HG03175 (cell line): ENCODE data around the gene ACBD3.

Source experiments
- ATAC-seq: cut with Tn5 transposase; IDR thresholded peaks from one replicate; pipeline ENCODE4 v1.9.1; 2021; ENCODE audit warnings: mild to moderate bottlenecking, moderate library complexity; ENCODE audit not compliant: unreplicated experiment

The ACBD3 gene

DNA sequence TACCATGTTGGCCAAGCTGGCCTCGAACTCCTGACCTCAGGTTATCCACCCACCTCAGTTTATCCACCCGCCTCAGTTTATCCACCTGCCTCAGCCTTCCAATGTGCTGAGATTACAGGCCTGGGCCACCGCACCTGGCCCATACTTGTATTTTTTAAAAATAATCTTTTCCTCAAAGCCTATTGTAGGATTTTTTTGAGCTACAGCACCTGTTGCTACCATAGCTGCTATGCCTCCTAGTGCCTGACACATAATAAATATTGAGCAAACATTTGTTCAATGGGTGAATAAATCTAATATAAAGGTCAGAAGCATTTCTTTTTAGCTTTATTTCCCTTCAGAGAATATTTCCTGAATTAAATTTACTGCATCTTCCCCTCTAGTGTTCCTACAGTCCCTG lies 15.7 kb upstream of the ACBD3 start:
- ATAC-seq, result no peak

DNA sequence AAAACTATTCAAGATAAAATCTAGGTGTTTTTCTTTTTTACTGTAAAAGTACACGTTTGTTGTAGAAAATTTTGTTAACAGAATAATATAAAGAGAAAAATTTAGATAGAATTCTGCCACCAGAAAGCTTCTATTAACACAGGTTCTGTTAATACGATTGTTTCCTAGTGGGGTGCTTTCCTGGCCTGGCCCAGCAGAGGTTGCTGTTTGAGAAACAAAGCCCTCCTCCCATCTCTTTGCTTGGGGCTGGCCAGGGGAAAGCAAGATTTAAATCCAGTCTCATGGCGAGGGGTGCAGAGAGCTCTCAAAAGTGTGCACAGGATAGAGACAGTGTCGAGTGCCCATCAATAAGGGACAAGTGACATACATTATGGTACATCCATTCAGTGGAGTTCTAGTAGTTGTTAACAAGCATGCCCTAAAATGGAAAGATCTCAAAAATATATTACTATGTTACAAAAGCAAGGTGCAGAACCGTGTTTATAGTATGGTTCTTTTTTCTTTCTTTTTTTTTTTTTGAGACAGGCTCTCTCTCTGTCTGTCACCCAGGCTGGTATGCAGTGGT lies 14.6 kb upstream of the ACBD3 start:
- ATAC-seq, result no peak

DNA sequence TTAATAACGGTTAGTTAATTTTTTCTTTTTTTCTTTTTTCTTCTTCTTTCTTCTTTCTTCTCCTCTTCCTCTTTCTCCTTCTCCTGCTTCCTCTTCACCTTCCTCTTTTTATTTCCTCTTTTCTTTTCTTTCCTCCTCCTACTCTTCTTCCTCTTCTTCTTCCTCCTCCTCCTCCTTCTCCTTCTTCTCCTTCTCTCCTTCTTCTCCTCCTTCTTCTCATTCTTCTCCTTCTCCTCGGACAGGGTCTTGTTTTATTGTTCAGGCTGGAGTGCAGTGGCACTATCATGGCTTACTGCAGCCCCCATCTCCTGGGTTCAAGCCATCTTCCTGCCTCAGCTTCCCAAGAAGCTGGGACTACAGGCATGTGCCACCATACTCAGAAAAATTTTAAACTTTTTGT lies 13.4 kb upstream of the ACBD3 start:
- ATAC-seq, result no peak

DNA sequence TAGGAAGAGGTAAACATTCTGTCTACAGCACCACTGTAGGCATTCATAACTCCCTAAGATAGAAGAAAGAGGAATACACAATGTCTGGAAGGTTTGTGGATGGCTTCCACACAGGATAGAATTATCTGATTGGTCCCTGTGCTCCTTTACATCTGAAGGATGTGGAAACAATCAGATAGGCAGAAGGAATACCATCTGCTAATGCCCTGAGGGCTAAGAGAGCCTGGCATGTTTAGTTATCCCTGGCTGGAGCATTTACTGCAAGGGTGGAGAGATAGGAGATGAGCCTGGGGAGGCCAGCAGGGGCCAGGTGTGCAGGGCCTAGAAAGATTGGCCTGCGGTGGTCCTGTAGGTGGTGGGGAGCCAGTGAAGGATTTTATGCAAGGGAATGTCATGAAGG lies 8.6 kb upstream of the ACBD3 start:
- ATAC-seq, result no peak

DNA sequence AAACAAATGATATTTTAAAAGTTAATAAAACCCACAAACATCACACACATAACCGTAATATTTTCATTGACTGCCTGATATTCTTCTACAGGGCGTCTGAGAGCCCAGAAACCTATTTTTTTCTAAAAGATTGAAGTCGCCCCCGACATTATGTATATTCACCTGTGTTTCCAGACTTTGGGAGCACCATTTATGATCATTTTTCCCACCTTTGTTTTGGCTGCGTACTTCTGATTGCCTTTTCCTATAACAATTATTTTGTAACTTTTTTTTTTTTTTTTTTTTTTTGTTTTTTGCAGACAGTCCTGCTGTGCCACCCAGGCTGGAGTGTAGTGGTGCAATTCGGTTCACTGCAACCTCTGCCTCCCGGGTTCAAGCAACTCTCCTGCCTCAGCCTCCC lies 839 bp upstream of the ACBD3 start:
- ATAC-seq, result no peak

DNA sequence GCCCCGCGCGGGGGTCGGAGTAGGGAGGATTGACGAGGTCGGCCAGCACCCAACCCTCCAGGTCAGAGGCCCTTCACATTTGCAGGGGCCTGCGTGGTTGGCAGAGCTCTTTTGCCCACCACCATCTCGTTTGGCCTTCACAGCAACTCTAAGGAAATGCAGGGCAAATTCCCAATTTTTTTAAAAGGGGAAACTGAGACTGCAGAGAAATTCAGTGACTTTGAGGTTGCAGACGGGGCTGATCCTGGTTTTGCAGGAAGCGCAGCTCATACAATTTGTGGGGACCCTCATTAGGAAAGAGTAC lies 430 bp upstream of the ACBD3 start:
- no peak for ATAC-seq

DNA sequence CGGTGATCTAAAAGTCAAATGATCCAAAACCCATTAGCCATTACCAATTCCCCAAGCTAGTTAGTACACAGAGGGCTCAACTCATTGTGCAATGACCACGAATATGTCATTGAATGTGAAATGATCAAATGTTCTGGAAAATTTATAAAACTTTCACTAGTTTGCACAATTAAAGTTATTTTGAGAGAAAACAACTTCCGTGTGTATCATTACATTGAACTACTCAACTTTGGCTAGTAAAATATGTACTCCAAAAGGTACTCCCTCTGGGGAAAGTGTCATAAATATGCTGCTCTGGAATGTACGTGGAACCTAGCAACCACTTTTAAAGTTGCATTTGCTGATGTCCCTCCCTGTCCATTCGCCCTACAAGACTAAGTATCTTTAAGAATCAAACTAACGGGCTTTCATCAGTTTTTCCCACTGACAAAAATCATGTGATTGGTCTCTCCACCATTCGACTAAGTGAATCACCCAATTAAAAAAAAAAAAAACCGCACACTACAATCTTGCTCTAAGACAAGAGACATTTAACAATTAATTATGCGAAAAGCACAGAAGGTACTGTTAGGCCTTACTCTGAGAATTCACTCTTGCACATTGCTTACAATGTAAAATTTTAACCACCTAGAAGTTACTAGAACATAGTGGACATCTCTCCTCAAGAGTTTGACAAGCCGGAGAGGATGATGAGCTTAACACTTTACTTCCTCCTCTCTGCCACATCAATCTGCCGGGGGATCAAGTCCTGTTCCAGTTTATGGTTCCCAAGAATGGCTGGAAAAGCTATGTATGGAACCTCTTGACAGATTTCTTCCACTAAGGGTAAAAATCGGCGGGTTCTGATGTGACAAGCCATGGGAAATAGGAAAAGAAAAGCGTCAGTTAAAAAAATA lies 1.2 kb downstream of the ACBD3 start:
- no peak for ATAC-seq

DNA sequence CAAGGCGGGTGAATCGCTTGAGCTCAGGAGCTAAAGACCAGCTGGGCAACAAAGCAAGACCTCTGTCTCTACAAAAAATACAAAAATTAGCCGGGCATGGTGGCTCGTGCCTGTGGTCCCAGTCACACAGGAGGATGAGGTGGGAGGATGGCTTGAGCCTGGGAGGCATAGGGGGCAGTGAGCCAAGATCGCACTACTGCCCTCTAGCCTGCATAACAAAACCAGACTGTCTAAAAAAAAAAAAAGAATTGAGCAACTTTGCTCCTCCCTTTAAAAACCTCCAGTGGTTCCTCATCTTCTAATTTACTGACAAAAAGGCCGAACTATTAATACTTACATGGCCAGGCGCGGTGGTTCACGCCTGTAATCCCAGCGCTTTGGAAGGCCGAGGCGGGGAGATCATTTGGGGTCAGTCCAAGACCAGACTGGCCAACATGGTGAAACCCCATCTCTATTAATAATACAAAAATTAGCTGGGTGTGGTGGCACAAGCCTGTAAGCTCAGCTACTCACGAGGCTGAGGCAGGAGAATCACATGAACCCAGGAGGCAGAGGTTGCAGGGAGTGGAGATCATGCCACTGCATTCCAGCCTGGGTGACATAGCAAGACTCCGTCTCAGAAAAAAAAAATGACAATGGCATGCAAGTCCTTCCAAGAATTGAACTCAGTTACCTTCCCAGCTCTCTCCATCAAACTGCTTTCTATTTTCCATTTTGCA lies 4.4 kb downstream of the ACBD3 start:
- no peak for ATAC-seq

DNA sequence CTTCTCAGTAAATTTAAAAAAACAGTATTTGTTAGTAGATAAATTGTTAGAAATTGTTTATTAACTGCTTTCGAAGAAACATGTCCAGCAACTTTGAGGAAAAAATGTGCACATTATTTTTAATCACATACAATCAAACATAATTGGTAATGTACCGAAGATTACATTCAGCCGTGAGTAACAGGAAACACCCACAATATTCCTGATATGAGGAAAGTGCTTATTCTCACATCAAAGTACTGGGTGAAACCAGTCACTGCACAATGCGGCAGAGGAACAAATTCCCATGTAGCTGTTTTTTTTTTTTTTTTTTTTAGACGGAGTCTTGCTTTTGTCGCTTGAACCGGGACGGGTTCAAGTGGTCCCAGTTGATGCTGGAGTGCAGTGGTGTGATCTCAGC lies 9.7 kb downstream of the ACBD3 start:
- ATAC-seq, result no peak

DNA sequence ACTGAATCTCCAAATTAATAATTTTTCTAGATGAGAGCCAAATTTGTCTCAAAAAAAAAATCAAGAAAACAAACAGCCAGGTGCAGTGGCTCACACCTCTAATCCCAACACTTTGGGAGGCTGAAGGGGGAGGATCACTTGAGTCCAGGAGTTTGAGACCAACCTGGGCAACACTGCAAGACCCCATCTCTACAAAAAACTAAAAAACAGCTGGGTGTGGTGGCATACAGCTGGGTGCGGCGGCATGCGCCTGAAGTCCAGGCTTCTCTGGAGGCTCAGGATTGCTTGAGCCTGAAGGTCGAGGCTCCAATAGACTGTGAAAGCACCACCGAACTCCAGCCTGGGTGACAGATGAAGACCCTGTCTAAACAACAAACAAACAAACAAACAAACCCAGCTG lies 14.0 kb downstream of the ACBD3 start:
- ATAC-seq, result no peak

DNA sequence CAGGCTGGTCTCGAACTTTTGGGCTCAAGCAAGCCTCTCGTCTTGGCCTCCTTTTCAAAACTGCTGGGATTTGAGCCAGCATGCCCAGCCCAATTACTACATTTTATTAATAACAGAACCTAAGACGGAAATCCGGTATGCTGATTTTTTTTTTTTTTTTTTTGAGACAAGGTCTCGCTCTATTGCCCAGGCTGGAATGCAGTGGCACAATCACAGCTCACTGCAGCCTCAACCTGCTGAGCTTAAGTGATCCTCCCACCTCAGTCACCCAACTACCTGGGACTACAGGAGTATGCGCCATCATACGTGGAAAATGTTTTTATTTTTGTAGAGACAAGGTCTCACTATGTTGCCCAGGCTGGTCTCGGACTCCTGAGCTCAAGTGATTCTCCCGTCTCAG lies 20.2 kb downstream of the ACBD3 start:
- ATAC-seq, result no peak

DNA sequence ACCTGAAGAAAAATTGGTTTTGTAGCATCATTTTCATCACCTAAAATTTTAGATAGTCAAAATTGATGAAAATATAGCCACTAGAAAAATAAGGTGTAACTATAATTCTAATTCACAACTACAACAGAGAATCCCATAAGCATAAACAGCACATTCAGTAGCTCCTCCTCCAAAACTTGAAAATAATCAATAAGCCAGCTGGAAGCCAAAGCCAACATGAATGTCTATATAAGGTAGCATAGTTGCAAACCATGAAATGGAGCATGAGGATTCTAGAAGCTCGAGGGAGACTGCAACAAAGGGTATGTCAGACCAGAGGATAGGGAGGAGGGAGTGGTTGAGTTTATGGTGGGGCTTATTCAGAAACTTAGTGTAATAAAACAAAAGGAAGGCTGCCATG lies 22.4 kb downstream of the ACBD3 start:
- ATAC-seq, result no peak

DNA sequence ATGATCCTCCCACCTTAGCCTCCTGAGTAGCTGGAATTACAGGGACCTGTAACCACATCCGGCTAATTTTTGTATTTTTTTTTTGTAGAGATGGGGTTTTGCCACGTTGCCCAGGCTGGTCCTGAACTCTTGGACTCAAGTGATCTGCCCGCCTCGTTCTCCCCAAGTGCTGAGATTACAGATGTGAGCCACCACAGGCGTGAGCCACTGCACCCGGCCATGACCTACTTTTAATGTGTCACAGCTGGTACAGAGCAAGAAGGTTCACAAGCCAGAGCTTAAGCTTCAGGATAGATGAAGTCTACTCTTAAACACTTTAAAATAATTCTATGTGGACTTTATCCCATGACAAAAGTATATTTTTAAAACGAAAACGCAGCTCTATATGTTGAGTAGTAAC lies 23.6 kb downstream of the ACBD3 start:
- no peak for ATAC-seq

DNA sequence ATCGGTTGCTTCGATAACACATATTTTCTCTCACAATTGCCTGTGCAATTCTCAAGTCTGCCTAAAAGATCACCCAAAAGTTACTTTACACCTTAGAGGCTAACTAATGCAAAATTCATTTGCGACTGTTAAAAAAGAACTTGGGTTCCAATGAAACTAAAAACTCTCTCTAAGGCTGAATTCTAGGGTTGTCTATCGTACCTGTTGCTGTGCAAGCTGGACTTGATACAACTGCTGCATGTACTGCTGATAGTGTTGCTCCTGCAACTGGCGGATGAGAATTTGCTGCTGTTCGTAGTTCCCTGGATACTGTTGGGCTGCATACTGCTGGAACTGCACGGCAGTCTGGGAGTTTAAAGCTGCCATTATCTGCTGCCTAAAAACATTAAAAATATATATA lies 27.6 kb downstream of the ACBD3 start:
- ATAC-seq, result no peak

DNA sequence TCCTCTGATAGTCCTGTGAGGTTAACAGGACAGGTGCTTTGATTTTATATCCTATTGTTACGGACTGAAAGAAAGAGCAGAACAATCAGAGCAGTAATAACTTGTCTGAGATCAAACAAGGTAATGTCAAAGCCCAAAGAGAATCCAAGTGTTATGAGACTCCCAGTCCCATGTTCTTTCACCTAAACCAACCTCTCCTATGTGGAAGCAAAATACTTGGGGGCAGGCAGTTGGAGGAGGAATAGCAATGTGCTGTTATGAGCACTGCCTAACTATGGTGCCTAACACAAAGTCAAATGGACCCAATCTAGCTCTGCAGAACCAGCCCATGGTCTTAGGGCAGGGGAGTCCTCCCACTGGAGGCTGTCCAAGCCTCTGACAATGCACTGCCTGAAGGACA lies 28.1 kb downstream of the ACBD3 start:
- ATAC-seq, result no peak

DNA sequence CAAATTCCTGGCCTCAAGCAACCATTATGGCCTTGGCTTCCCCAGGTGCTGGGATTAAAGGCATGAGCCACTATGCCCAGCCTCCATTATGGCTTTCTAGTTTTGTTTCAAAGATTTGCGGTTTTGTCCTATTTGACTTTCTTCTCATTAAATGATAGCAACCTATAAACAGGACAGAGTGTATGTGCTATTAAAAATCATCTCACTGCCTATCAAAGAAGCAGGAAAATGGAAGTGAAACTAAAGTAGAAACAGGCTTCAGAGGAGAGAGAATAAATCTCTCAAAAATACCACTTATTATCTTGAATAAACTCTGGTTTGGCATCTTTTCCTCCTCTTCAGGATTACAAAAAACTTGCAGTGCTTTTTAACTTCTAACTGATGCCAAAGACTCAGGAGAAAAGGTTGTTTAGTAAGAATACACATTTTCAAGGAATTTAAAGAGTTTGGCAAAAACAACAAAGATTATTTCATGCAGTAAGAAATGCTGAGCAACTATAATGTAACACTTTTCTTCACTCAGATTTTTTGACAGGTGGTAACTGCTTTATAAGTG lies 28.7 kb downstream of the ACBD3 start:
- ATAC-seq, result no peak

DNA sequence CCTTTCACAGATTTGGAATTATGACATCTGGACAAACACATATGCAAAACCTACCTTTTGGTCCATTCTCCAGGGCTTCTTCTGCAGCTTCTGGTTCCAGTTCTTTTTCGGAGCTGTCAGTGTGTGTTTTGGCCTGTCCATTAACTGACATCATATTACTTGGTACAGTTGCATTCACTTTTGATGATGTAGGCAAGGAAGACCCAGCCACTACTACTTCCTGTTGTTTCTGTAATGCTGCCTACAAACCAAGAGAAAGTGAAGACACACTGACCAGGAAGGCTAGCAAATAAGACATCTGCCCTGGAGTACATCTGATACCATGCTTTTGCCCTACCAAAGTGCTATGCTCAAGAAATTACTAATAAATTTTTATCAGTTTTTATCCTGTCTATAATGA lies 31.9 kb downstream of the ACBD3 start:
- no peak for ATAC-seq

DNA sequence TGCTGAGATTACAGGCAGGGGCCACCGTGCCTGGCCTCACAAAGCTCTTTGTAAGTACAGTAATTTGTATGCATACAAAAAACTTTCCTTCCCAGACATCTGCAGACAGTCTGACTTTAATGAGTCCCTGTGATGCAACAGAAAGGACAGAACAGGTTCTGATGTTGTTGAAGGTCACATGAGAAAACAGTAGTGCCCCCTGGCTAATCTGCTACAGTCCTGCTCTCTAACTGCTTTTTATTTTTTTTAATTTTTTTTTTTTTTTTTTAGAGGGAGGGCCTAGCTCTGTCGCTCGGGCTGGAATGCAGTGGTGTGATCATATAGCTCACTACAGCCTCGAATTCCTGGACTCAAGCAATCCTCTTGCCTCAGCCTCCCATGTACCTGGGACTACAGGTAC lies 36.7 kb downstream of the ACBD3 start:
- ATAC-seq, result no peak

DNA sequence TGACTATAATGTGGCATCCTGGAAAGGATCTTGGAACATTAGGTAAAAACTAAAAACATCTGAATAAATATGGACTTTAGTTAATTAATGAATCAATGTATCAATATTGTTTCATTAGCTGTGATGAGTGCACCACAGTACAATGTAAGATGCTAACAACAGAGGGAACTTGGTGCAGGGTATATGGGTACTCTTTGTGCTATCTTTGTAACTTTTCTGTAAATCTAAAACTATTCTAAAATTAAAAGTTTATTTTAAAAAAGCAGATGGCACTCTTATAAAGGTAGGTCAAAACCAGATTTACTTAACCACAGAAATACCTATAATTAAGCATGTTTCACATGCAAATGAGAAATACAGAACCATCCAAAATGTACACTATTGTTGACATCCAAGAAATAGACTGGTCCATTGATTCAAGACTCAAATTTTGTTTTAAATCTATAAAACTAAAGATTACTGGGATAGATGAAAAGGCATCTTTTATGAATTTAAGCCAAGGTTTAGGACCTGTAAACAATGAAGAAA lies 38.4 kb downstream of the ACBD3 start:
- ATAC-seq, result no peak

DNA sequence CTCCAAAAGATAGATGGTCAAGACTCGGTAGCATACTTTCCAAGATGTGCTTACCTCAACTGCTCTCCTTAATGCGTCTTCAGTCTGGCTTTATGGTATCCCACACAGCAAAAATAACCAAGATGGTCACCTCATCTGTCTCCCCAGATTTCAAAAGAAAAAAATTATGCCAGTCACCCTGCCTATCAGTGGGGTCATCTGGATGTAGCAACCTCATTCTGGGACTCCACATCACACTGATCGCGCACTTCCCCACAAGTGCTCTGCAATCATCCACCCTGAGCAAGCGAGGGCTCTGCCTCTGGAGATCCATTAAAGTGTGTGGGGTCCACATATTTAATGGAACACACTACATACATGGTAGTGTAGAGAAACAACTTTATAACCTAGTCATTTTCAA lies 42.5 kb downstream of the ACBD3 start:
- ATAC-seq, result no peak

DNA sequence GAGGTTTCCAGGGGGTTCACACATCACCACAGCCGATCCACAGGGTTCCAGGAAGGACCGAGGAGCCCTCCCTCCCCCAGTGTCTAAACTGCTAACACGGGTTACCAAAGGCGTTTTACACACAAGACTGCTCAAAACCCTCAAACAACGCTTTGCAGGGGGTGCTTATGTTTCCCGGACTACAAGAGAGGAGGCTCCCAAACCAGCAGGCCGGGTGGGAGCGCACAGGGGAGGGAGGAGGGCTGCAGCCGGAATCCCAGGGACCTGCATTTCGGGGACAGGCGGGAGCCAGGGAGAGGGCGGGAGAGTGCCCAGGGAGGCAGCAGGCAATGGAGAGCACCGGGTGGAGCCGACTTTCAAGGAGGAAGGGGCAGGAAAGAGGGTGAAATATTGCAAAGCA lies 50.8 kb downstream of the ACBD3 start:
- no peak for ATAC-seq
